ENCODE data around the gene KRTAP17-1.

The KRTAP17-1 gene

DNA sequence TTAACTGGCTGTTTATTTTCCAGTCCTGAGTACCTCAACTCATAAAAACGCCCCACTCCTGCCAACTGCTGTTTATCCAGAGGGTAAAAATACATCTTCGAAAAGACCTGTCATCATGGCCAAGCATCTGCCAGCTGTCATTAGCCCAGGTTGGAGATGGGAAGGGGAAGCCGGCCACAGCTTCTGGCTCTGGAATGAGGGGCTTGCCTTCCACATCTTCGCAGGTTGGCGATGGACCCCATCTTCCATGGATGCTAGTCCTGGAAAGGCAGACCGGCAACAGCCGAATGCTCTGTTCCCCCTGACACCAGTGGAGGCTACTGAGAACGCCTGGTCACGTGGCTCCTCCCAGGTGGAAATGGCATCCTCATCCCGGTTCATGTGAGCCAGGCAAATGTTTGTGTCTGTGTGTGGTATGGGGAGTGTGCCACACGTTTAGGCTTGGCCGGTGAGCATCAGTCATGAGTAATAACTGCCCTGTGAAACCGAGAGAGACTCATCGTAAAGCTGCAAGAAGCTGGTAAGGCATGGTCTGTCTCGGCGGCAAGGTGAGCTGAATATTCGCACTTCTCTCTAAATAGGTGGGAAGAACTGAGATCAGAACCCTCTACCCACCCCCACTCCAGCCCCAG, 420 bp upstream of the KRTAP17-1 start:
- TF ChIP-seq TAF1 (IDR thresholded peaks at IDR 0.05; ENCODE audit: borderline replicate concordance, insufficient read depth, low read length) (no peak), POLR2AphosphoS5 (IDR thresholded peaks at IDR 0.05; ENCODE audit: low read depth, low read length) (no peak), FOXP2 (optimal IDR thresholded peaks at IDR 0.05; ENCODE audit: borderline replicate concordance, extremely low read depth, extremely low read length, insufficient read depth) (no peak), SIN3A (IDR thresholded peaks at IDR 0.05; ENCODE audit: borderline replicate concordance, insufficient read depth, low read length) (no peak)
- TF ChIP-seq, protein P1, sequence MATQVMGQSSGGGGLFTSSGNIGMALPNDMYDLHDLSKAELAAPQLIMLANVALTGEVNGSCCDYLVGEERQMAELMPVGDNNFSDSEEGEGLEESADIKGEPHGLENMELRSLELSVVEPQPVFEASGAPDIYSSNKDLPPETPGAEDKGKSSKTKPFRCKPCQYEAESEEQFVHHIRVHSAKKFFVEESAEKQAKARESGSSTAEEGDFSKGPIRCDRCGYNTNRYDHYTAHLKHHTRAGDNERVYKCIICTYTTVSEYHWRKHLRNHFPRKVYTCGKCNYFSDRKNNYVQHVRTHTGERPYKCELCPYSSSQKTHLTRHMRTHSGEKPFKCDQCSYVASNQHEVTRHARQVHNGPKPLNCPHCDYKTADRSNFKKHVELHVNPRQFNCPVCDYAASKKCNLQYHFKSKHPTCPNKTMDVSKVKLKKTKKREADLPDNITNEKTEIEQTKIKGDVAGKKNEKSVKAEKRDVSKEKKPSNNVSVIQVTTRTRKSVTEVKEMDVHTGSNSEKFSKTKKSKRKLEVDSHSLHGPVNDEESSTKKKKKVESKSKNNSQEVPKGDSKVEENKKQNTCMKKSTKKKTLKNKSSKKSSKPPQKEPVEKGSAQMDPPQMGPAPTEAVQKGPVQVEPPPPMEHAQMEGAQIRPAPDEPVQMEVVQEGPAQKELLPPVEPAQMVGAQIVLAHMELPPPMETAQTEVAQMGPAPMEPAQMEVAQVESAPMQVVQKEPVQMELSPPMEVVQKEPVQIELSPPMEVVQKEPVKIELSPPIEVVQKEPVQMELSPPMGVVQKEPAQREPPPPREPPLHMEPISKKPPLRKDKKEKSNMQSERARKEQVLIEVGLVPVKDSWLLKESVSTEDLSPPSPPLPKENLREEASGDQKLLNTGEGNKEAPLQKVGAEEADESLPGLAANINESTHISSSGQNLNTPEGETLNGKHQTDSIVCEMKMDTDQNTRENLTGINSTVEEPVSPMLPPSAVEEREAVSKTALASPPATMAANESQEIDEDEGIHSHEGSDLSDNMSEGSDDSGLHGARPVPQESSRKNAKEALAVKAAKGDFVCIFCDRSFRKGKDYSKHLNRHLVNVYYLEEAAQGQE (IDR thresholded peaks at IDR 0.05; ENCODE audit: insufficient read depth in 1 of 2, low read depth in 2 of 2, low read length in 2 of 2): no peak

DNA sequence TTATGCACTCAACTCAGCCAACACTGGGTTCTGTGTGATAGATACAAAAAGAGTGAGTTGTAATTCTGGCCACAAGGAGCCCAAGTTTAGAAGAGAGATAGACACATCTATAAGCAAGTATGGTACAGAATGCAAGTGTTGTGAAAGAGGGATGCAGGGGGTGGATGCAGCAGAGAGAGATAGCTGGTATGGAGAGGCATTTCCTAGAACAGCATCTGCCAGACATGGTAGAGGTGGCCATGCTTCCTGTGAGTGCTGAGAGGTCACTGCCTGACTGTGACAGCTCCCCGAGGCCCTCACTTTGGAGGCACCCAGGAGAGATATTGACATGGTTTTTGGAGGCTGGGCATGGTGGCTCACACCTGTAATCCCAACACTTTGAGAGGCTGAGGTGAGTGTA, 4.4 kb downstream of the KRTAP17-1 start:
- TF ChIP-seq TAF1 (IDR thresholded peaks at IDR 0.05; ENCODE audit: borderline replicate concordance, insufficient read depth, low read length) (no peak), SIN3A (IDR thresholded peaks at IDR 0.05; ENCODE audit: borderline replicate concordance, insufficient read depth, low read length) (no peak), POLR2AphosphoS5 (IDR thresholded peaks at IDR 0.05; ENCODE audit: low read depth, low read length) (no peak), FOXP2 (optimal IDR thresholded peaks at IDR 0.05; ENCODE audit: borderline replicate concordance, extremely low read depth, extremely low read length, insufficient read depth) (no peak)
- TF ChIP-seq, protein P1 (IDR thresholded peaks at IDR 0.05; ENCODE audit: insufficient read depth in 1 of 2, low read depth in 2 of 2, low read length in 2 of 2): no peak

DNA sequence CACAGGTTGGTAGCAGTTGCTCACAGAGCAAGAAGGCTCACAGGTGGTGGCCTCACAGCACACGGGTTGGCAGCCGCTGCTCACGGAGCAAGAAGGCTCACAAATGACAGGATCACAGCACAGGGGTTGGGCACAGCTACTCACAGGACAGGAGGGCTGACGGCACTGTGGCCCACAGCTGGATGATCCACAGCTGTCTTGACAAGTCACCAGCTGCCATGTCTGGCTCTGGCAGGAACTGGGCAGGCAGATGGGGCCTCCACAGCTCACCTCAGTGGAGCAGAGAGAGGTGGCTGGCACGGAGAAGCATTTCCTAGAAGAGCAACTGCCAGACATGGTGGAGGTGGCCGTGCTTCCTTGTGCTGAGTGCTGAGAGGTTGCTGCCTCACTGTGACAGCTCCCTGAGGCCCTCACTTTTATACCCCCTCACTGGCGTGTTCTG, 6.6 kb downstream of the KRTAP17-1 start, which contains the start of gene KRTAP16-1:
Gene KRTAP16-1 (minus strand): TSS at position 392 of the 442 bp plus-strand sequence. CDS start 56 bp downstream, at position 336.
- no peak for TF ChIP-seq POLR2AphosphoS5 (IDR thresholded peaks at IDR 0.05; ENCODE audit: low read depth, low read length)
- TF ChIP-seq FOXP2 (optimal IDR thresholded peaks at IDR 0.05; ENCODE audit: borderline replicate concordance, extremely low read depth, extremely low read length, insufficient read depth): no peak
- TF ChIP-seq TAF1 (IDR thresholded peaks at IDR 0.05; ENCODE audit: borderline replicate concordance, insufficient read depth, low read length): no peak
- no peak for TF ChIP-seq SIN3A (IDR thresholded peaks at IDR 0.05; ENCODE audit: borderline replicate concordance, insufficient read depth, low read length)
- TF ChIP-seq, protein P1 (IDR thresholded peaks at IDR 0.05; ENCODE audit: insufficient read depth in 1 of 2, low read depth in 2 of 2, low read length in 2 of 2): no peak

DNA sequence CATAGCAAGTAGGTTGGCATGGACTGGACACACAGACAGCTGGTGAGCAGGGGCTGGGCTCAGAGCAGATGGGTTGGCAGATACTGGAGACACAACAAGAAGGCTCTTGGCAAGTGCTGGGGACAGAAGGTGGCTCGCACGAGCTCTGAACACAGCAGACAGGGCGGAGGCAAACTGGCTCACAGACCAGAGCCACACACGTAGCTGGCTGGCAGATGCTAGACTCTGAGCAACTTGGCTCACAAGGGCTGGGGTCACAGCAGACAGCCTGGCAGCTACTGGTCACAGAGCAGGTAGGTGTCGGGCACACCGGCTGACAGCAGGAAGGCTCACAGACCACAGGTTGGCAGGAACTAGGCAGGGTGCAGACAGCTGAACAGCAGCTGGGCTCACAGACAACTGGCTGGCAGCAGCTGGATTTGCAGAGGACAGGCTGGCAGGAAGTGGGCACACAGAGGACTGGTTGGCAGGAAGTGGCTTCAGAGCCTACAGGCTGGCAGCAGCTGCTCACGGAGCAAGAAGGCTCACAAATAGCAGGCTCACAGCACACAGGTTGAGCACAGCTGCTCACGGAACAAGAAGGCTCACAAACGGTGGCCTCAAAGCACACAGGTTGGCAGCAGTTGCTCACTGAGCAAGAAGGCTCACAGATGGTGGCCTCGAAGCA, 7.1 kb downstream of the KRTAP17-1 start:
- TF ChIP-seq SIN3A (IDR thresholded peaks at IDR 0.05; ENCODE audit: borderline replicate concordance, insufficient read depth, low read length) (no peak), TAF1 (IDR thresholded peaks at IDR 0.05; ENCODE audit: borderline replicate concordance, insufficient read depth, low read length) (no peak), FOXP2 (optimal IDR thresholded peaks at IDR 0.05; ENCODE audit: borderline replicate concordance, extremely low read depth, extremely low read length, insufficient read depth) (no peak), POLR2AphosphoS5 (IDR thresholded peaks at IDR 0.05; ENCODE audit: low read depth, low read length) (no peak)
- TF ChIP-seq, protein P1 (IDR thresholded peaks at IDR 0.05; ENCODE audit: insufficient read depth in 1 of 2, low read depth in 2 of 2, low read length in 2 of 2): no peak
